Liver (tissue), 9 donors: ENCODE data around the gene CTTN. TPM values are rescaled to one million over a fixed set of nuclear protein-coding genes. Genes with fewer than 3 reads are reported as not detected.

Experiments
- DNase-seq: peaks from one replicate; pipeline ENCODE4 v3.0.0-alpha.2; 2017; ENCODE audit warnings: low spot score
- H3K27ac ChIP-seq, 2 donors: one replicate each; pipeline ENCODE4 v1.7.0; 2013; ENCODE audit warnings: inconsistent platforms in 2 of 2, low read length in 2 of 2, control low read depth in 1 of 2, low read depth in 1 of 2, mild to moderate bottlenecking in 1 of 2
- H3K27me3 ChIP-seq, 4 donors: one replicate each; pipeline versions ENCODE4 v1.6.1 to v1.7.0; 2013; ENCODE audit warnings: low read length in 3 of 4, inconsistent platforms in 1 of 4, mild to moderate bottlenecking in 1 of 4, moderate library complexity in 1 of 4; ENCODE audit not compliant: control insufficient read depth in 4 of 4, insufficient read depth in 4 of 4
- H3K36me3 ChIP-seq, 4 donors: one replicate each; pipeline versions ENCODE4 v1.6.1 to v1.7.0; 2013; ENCODE audit warnings: low read length in 3 of 4, mild to moderate bottlenecking in 3 of 4, low read depth in 1 of 4, moderate library complexity in 1 of 4; ENCODE audit not compliant: control insufficient read depth in 4 of 4, insufficient read depth in 3 of 4
- H3K4me1 ChIP-seq, 4 donors: one replicate each; pipeline versions ENCODE4 v1.6.1 to v1.7.0; 2013; ENCODE audit warnings: low read length in 3 of 4, mild to moderate bottlenecking in 3 of 4, moderate library complexity in 1 of 4; ENCODE audit not compliant: control insufficient read depth in 4 of 4, insufficient read depth in 4 of 4
- H3K4me3 ChIP-seq, 3 donors: one replicate each; pipeline versions ENCODE4 v1.6.1 to v1.7.0; 2013; ENCODE audit warnings: low read length in 3 of 3, control low read depth in 1 of 3, low read depth in 1 of 3, mild to moderate bottlenecking in 1 of 3
- H3K9ac ChIP-seq, 2 donors: one replicate each; pipeline ENCODE4 v1.7.0; 2013; ENCODE audit warnings: low read length in 2 of 2, mild to moderate bottlenecking in 2 of 2, moderate library complexity in 2 of 2, control low read depth in 1 of 2, low read depth in 1 of 2
- H3K9me3 ChIP-seq, 4 donors: one replicate each; pipeline versions ENCODE4 v1.6.1 to v1.7.0; 2013; ENCODE audit warnings: low read length in 3 of 4; ENCODE audit not compliant: control insufficient read depth in 4 of 4
- EGR1 ChIP-seq, 2 donors: IDR thresholded peaks; 2 replicates each; pipeline ENCODE4 v1.6.1; 2016 to 2018; ENCODE audit warnings: antibody characterized with exemption in 2 of 2, low read depth in 2 of 2
- FOXA1 ChIP-seq: IDR thresholded peaks from 2 replicates; pipeline ENCODE4 v1.6.1; 2016; ENCODE audit warnings: antibody characterized with exemption
- FOXA2 ChIP-seq: IDR thresholded peaks from 2 replicates; pipeline ENCODE4 v1.6.1; 2016; ENCODE audit warnings: antibody characterized with exemption
- HNF4A ChIP-seq, 2 donors: conservative IDR thresholded peaks; 2 replicates each; pipeline ENCODE4 v1.6.1; 2016; ENCODE audit warnings: antibody characterized with exemption in 2 of 2, mild to moderate bottlenecking in 2 of 2
- JUND ChIP-seq, 2 donors: IDR thresholded peaks; 2 replicates each; pipeline ENCODE4 v1.6.1; 2016; ENCODE audit warnings: antibody characterized with exemption in 2 of 2
- NR2F2 ChIP-seq: IDR thresholded peaks from 2 replicates; pipeline ENCODE4 v1.6.1; 2016; ENCODE audit warnings: antibody characterized with exemption
- RAD21 ChIP-seq, 2 donors: IDR thresholded peaks; 2 replicates each; pipeline ENCODE4 v1.6.1; 2016; ENCODE audit warnings: antibody characterized with exemption in 2 of 2, mild to moderate bottlenecking in 2 of 2
- RXRA ChIP-seq, 2 donors: IDR thresholded peaks; 2 replicates each; pipeline ENCODE4 v1.6.1; 2017 to 2018; ENCODE audit warnings: antibody characterized with exemption in 2 of 2, mild to moderate bottlenecking in 1 of 2
- SP1 ChIP-seq: IDR thresholded peaks from 2 replicates; pipeline ENCODE4 v1.6.1; 2018; ENCODE audit warnings: antibody characterized with exemption, mild to moderate bottlenecking
- YY1 ChIP-seq: IDR thresholded peaks from 2 replicates; pipeline ENCODE4 v1.6.1; 2016; ENCODE audit warnings: antibody characterized with exemption, mild to moderate bottlenecking
- WGBS: extraction: QIAGEN DNeasy Blood & Tissue Kit; methylation state at CpG from one replicate; pipeline ENCODE4 v1.1.7; 2013; 5-methylcytosine and 5-hydroxymethylcytosine counted together
- polyA plus RNA-seq, 2 donors: library from polyadenylated mRNA; stranded (reverse) in 1 of 2; unstranded in 1 of 2; fragments of 200-250 nt in 1 of 2; fragments of >200 nt in 1 of 2; fragmentation: Nextera tagmentation in 1 of 2; extraction: Ambion mirVana in 1 of 2; gene quantifications; one replicate each; pipeline versions ENCODE4 v1.2.1 to v1.2.3, GENCODE V29; 2013 to 2015
- total RNA-seq, 2 donors: library from RNA; depleted of rRNA; stranded (reverse); fragments of >200 nt; gene quantifications; one replicate each; pipeline ENCODE4 v1.2.3, GENCODE V29; 2014
- TF ChIP-seq, protein P1 (sequence below): IDR thresholded peaks from 2 replicates; pipeline ENCODE4 v1.6.1; 2016; ENCODE audit warnings: antibody characterized with exemption, mild to moderate bottlenecking
- TF ChIP-seq, protein P2 (sequence below): IDR thresholded peaks from 2 replicates; pipeline ENCODE4 v1.6.1; 2016; ENCODE audit warnings: antibody characterized with exemption
- donor health status: healthy.
- donor health status: healthy.
- donor health status: healthy.
- donor health status: healthy.
- donor health status: healthy.

Gene CTTN
- total and polyA plus RNA-seq, 4 donors: 38.7 to 136 (median 45.4) TPM

DNA sequence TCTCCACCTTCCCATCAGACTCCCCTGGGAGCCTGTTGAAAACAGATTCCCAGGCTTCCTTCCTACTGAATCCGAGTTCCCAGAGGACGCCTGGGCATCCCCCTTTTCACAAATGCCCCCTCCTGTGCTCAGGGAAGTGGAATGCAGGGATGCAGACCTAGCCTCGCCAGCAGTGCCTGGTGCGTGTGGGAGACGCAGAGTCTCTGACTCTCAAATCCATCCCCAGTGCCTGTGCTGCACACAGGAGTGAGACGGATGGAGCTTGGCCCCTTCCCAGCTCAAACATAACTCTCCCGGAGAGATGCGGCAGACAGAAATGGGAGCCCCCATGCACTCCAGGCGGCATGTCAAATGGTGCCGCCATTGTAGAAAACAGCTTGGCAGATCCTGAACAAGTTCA is 62.6 kb downstream of the CTTN start:
- no peak for TF ChIP-seq FOXA1
- no peak for TF ChIP-seq HNF4A (conservative IDR thresholded peaks at IDR 0.05)
- TF ChIP-seq, protein P1, sequence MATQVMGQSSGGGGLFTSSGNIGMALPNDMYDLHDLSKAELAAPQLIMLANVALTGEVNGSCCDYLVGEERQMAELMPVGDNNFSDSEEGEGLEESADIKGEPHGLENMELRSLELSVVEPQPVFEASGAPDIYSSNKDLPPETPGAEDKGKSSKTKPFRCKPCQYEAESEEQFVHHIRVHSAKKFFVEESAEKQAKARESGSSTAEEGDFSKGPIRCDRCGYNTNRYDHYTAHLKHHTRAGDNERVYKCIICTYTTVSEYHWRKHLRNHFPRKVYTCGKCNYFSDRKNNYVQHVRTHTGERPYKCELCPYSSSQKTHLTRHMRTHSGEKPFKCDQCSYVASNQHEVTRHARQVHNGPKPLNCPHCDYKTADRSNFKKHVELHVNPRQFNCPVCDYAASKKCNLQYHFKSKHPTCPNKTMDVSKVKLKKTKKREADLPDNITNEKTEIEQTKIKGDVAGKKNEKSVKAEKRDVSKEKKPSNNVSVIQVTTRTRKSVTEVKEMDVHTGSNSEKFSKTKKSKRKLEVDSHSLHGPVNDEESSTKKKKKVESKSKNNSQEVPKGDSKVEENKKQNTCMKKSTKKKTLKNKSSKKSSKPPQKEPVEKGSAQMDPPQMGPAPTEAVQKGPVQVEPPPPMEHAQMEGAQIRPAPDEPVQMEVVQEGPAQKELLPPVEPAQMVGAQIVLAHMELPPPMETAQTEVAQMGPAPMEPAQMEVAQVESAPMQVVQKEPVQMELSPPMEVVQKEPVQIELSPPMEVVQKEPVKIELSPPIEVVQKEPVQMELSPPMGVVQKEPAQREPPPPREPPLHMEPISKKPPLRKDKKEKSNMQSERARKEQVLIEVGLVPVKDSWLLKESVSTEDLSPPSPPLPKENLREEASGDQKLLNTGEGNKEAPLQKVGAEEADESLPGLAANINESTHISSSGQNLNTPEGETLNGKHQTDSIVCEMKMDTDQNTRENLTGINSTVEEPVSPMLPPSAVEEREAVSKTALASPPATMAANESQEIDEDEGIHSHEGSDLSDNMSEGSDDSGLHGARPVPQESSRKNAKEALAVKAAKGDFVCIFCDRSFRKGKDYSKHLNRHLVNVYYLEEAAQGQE: no peak
- TF ChIP-seq FOXA2: no peak
- H3K9me3 ChIP-seq: no peaks in the 10 kb centered on the region
- no peaks in the 10 kb centered on the region for H3K4me1 ChIP-seq
- H3K36me3 ChIP-seq: no peaks in the 10 kb centered on the region
- H3K4me3 ChIP-seq: no peak overlapping the region
- no peak overlapping the region for H3K27ac ChIP-seq
- no peaks in the 10 kb centered on the region for H3K27me3 ChIP-seq
- H3K9ac ChIP-seq: no peak overlapping the region
- 77% methylated on average over 10 of the region's 10 CpGs for WGBS
- no peak for DNase-seq

DNA sequence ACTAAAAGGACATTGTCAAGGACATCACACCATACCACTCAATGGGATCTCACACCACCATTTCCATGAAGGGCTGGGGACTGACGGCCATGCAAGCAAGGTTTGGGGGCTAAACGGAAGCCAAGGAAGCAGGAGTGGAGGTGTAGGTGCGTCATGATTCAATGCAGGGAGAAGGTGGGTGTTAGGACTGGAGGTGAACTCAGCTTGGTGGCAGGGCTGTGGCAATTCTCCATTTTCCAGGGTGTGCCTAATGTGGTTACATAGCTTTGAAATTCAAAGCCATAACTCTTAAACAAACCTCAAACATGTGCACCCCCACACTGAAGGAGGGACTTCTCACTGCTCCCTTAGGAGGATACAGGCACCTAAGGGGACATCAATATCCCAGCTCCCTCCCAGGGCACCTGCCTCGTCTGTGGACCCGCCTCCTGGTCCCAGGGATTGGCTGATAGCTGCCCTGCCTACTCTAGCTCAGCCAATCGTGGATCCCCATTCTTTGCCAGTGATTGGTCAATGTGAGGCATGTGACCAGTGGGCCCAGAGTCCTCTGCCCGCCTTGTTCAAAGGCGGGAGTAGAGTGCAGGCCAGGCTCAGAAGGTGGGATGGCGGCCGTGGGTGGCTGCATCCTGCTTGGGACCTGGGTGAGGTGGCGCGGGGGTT is 64.6 kb downstream of the CTTN start:
- H3K4me3 ChIP-seq: no peak overlapping the region
- WGBS: 94% methylated on average over 12 of the region's 12 CpGs
- no peaks in the 10 kb centered on the region for H3K27me3 ChIP-seq
- no peak overlapping the region for H3K27ac ChIP-seq
- H3K36me3 ChIP-seq: no peaks in the 10 kb centered on the region
- no peak overlapping the region for H3K9ac ChIP-seq
- DNase-seq: no peak
- H3K4me1 ChIP-seq: no peaks in the 10 kb centered on the region
- TF ChIP-seq JUND (IDR thresholded peaks at IDR 0.05) (no peak), NR2F2 (no peak), HNF4A (conservative IDR thresholded peaks at IDR 0.05) (no peak), SP1 (no peak), FOXA1 (no peak), YY1 (no peak), RAD21 (IDR thresholded peaks at IDR 0.05) (no peak), RXRA (IDR thresholded peaks at IDR 0.05) (no peak), EGR1 (IDR thresholded peaks at IDR 0.05; ENCODE audit: low read depth in 2 of 2) (no peak)
- TF ChIP-seq, protein P2, sequence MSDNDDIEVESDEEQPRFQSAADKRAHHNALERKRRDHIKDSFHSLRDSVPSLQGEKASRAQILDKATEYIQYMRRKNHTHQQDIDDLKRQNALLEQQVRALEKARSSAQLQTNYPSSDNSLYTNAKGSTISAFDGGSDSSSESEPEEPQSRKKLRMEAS: no peak
- TF ChIP-seq, protein P1: no peak
- no peaks in the 10 kb centered on the region for H3K9me3 ChIP-seq
